Fibroblast of mammary gland (primary cell): ENCODE data around the gene POLN.

Experiments used
- DNase-seq: peaks from one replicate; pipeline ENCODE4 v3.0.0-alpha.2; 2010; ENCODE audit warnings: low read depth
- H3K4me3 ChIP-seq: 2 replicates; pipeline ENCODE4 v1.5.1; 2011; ENCODE audit warnings: low read depth, mild to moderate bottlenecking, low read length, moderate library complexity; ENCODE audit not compliant: control insufficient read depth
- CTCF ChIP-seq: conservative IDR thresholded peaks from 2 replicates; pipeline ENCODE4 v1.5.1; 2011; ENCODE audit warnings: low read depth, low read length, inconsistent platforms; ENCODE audit not compliant: control insufficient read depth, insufficient read depth

Gene POLN

DNA sequence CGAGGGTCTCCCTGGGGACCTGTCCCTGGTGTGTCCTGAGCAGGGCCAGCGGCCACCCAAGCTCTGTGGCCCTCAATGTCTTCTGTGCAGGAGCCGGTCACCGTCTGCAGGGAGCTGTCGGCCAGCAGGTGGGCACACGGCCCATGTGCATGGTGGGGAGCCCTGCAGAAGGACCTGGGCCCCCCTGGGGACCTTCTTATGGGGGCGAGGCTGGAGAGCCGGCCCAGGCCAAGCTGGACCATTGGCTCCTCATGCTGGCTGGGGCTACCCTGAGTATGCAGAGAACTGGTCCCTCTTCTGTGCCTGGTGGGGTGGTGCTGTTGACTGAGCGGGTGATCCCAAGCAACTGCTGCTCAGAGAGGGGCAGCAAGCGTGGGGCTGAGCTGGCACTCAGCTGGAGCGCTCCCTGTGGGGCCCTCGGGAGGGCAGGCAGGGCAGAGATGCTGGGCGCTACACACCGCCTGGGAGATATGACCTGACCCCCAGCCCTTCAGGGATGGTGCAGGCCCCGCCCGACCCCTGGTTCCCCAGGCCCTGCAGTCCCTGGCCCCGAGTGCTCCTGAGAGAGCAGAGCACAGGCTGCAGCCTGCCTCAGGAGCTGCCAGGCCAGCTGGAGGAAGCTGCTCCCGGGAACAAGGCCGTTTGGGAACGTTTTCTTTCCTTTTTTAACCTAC lies 168.0 kb downstream of the POLN start:
- no peak for TF ChIP-seq CTCF

DNA sequence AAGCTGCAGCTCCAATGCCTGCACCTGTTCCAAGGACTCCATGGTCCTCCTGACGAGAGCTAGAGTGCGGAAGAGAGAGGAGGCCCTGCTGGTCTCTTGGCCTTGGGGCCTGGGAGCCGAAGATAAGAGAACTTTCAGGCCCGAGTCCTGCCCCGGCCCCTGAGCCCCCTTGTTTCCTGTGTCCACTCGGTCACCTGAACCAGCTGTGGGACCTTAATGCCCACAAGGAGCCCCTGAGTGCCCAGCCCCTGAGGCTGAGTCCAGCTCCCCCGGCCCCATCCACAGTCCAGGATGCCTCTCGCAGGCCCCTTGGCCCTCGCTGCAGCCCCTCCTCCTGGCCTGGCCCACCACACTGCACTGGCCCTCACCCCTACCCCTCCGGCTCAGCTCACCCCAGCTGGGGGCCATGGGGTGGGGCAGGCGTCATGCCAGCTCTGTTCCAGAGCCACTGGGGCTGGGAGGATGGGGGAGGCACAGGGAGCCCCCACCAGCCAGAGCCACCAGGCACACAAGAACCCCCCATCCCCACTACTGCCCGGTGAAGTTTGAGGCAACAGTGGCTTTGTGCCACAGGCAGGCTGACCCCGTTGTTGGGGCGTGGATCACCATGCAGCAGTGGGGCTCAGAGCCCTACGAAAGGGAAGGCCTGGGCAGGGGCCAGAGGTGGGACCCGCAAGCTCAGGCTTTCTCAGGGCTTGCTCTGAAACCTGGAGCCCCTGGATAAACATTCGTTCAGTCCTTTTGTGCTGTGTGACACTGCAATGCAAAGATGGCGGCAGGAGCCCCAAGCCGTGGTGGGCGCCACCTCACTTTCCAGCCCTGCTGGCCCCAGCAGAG lies 168.7 kb downstream of the POLN start:
- DNase-seq, result no peak
- H3K4me3 ChIP-seq, result no peak overlapping the region
- TF ChIP-seq CTCF, result no peak

More for the DNA sequence above, 168.0 kb downstream of the POLN start:
- DNase-seq, result no peak
- H3K4me3 ChIP-seq, result no peak overlapping the region

DNA sequence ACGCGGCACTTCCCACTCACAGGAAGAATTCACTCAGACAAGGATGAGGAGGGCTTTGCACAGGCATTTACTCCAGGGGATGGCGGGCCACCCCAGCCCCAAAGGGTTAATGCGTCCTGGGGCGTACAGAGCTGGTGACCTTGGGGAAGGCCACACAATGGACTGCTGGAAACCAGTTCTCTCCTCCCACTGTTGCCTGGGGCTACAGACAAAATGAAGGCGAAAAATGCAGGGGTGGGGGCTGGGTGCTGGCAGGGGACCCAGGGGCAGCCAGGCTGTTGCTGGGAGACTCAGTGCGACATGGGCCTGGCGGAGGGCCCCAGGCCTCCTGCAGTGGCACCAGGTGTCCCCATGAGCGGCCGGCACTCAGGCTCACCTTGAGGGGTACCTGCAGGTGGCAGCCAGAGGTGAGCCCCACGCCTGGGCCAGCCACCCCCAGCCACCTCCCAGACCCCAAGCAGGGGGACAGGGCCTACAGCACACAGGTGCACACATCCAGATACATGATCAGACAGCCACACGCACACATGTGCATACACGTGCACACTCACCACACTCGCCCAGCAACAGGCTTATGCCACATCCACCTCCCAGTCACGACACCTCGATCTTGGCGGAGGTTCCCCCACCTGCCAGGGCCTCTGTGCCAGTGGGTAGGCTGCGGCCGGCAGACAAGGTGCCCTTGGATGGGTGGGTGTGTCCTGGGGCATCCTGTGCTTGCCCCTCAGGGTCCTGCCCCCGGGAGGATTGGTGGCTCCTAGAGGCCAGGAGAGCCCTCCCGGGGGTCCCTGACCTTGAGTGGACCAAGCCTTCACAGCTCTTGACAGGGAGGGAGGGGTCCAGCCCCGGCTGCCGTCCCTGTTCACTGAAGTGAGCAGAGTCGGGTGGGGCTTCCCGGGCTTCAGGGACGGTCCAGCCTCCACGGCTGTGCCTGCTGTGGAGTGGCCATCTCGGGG lies 169.7 kb downstream of the POLN start:
- TF ChIP-seq CTCF, result no peak
- DNase-seq, result no peak
- H3K4me3 ChIP-seq, result no peak overlapping the region

- H3K4me3 ChIP-seq, result no peak overlapping the region
- DNase-seq, result no peak
- no peak for TF ChIP-seq CTCF
Measured at GRCh38 chr4:2071252-2071911, 170.5 kb downstream of the POLN start.

GRCh38 chr4:2070421-2071251 lies 171.3 kb downstream of the POLN start:
- no peak for DNase-seq
- no peak overlapping the region for H3K4me3 ChIP-seq
- TF ChIP-seq CTCF, result no peak

DNA sequence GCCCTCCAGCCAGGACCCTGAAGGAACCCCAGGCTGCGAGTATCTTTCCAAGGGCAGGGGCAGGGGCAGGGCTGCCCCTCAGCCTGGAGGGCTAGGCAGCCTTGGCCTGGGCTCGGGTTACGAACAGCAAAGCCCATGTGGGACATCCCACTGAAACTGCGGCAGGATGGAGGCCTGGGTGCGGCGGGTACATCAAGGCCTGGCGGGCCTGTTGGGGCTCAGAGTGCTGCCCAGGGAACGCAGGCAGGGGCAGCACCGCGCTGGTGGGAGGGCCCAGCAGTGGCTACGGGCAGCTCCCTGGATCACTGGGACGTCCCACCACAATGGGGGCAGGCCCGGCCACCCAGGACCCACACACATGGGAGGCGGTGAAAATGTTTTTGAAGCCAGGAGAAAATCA lies 171.9 kb downstream of the POLN start:
- no peak for DNase-seq
- H3K4me3 ChIP-seq, result no peak overlapping the region
- TF ChIP-seq CTCF, result no peak
